LoVo (cell line): ENCODE data around the gene OR1F1.
"Not testable (repeated sequence)": the region's sequence is repeated elsewhere in the genome, so short reads cannot be mapped to it uniquely, and the experiment has no call there.

Source experiments
- DNase-seq: peaks from one replicate; pipeline ENCODE4 v3.0.0-alpha.2; 2016; ENCODE audit warnings: low spot score

OR1F1 gene

GRCh38 chr16:3198334-3199072, 10.5 kb downstream of the OR1F1 start:
- peak; percentile 34 for DNase-seq

DNA sequence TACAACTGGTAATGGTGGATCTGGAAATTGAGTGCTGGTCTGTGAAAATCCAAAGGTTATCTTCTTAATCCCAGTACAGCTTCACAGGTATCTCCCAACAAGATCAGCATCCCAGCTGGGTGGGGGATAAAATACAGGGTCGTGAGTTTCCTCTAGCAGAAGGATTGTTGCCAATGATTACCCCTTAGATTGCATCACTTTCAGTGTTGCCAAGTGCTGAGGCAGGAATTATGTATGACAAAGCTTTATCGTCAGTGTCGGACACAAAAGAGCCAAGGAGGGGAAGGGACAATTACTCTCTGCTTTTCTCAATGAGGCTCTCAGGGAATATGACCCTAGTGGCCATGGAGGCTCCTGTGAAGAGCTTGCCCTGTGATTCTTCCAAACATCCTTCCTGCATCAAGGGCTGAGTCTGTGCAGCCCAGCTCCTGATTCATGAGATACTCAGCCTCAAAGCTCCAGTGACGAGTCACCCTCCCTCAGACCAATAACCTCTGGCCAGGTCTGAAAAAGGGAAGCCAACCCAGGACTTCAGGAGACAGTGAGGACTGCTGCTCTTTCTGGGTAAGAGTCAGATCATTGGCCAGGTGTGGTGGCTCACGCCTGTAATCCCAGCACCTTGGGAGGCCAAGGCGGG, 15.0 kb downstream of the OR1F1 start:
- no peak for DNase-seq

- not testable (repeated sequence) for DNase-seq
Observed at GRCh38 chr16:3205939-3206338, 17.9 kb downstream of the OR1F1 start.

DNA sequence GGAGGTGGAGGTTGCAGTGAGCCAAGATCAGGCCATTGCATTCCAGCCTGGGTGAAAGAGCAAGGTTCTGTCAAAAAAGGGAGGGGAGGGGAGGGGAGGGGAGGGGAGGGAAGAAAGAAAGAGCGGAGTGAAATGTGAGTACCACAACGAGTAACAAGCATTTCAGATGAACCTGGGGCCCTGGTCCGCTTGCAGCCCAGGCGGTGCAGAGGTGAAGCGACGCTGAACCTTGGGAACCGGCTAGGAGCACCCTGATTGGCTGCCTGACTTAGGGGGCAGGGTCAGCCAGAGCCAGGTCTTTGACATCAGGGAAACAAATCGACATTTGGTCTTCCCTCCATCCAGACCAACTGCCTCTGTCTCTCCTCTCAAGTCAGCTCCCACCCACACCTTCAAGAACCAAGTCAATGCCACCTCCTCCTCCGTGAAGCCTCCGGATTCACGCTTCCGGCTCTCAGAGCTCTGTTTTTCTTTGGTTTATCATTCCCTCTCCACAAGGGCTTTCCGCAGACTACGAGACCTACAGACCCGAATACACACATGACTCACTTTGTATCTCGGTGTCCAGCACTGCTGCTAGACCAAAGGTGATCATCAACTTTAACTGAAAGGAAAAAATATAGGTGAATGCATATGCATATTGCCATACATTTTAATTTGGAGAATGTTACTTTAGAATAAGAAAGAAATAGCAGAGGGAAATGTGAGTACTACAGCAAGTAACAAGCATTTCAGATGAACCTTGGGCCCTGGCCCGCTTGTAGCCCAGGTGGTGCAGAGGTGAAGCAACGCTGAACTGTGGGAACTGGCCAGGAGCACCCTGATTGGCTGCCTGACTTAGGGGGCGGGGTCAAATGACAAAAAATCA, 19.3 kb downstream of the OR1F1 start:
- DNase-seq = no peak

GRCh38 chr16:3212006-3212405, 24.0 kb downstream of the OR1F1 start:
- no peak for DNase-seq

- DNase-seq = no peak
Observed at GRCh38 chr16:3212567-3212966, 24.6 kb downstream of the OR1F1 start.

DNA sequence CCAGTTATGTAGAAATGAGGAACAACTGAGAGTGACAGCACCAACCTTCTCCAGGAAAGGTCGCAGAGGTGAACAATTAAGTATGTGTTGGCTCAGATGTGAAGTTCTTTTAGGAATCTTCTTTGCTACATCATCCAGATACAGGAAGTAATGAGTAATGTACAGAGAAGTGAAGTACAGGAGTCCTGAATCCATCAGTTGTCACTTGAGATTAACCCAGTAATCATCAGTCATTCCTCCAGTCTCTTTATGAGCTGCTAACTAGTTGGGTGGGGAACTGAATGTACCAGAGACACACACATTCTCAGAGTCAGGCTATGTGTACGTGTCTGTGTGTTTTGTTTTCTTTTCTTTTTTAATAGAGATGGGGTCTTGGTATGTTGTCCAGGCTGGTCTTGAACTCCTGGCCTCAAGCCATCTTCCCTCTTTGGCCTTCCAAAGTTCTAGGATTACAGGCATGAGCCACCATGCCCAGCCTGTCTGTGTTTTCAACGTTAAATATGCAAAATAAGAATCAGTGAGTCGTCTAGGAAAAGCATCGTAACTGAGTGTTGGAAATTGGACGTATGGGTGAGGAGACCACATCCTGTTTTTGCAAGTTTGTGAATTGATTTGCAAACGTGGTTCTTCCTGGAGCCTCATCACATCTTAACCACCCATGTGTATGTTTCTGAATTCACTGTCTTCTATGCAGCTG, 27.0 kb downstream of the OR1F1 start:
- no peak for DNase-seq

DNA sequence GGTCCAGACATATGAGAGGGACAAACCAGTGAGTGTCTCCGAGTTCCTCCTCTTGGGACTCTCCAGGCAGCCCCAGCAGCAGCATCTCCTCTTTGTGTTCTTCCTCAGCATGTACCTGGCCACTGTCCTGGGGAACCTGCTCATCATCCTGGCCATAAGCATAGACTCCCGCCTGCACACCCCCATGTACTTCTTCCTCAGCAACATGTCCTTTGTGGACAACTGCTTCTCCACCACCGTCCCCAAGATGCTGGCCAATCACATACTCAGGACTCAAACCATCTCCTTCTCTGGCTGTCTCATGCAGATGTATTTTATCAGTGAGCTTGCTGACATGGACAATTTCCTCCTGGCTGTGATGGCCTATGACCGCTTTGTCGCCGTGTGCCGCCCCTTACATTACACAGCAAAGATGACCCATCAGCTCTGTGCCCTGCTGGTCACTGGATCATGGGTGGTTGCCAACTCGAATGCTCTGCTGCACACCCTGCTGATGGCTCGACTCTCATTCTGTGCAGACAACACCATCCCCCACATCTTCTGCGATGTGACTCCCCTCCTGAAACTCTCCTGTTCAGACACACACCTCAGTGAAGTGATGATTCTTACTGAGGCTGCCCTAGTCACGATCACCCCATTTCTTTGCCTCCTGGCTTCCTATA, 27.7 kb downstream of the OR1F1 start:
- DNase-seq = no peak

- DNase-seq = no peak
Observed at GRCh38 chr16:3216263-3216640, 28.2 kb downstream of the OR1F1 start.

DNA sequence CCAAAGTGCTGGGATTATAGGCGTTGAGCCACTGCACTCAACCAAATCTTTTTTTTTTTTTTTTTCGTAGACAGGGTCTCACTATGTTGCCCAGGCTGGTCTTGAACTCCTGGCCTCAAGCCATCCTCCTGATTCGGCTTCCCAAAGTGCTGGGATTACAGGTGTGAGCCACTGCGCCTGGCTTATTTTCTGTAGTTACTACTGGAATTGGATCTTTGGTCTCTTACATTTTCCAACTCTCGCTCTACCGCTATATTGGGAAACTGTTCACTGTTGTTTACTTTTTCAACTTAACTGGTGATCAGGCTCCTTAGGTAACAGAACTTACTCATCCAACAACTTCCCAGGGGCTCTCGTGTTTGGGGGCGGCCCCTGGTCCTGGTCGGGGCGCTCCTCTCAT, 32.8 kb downstream of the OR1F1 start:
- DNase-seq = no peak

DNA sequence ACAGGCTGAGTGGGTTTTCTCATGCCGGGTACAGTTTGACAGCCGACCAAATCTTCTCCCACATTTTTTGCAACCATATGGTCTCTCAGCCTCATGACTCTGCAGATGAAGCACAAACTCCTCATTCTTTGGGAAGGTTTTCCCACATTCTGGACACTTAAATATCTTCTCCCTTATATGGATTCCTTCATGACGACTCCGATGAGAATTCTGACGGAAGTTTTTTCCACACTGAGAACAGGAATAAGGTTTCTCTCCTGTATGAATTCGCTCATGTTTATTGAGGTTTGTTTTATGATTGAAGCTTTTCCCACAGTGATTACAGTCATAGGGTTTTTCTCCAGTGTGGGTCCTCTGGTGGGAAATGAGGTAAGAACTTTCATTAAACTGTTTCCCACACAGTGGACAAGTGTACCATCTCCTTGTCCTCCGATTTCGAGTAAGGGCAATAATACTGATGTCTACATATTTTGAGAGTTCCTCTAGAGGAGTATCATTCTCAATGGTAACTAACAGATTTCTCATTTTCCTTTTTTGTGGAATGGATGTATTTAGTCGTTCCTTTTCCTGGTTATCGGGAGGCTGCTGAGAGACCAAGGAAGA, 36.0 kb downstream of the OR1F1 start:
- DNase-seq = no peak

- DNase-seq = no peak
Observed at GRCh38 chr16:3234543-3234856, 46.5 kb downstream of the OR1F1 start.

GRCh38 chr16:3234857-3235561, 47.0 kb downstream of the OR1F1 start, which contains the start of gene ZNF200:
TSS of gene ZNF200 (minus strand) at chr16:3235158. CDS start at chr16:3233755, 1,403 bp downstream.
- peak; percentile 94 for DNase-seq

DNA sequence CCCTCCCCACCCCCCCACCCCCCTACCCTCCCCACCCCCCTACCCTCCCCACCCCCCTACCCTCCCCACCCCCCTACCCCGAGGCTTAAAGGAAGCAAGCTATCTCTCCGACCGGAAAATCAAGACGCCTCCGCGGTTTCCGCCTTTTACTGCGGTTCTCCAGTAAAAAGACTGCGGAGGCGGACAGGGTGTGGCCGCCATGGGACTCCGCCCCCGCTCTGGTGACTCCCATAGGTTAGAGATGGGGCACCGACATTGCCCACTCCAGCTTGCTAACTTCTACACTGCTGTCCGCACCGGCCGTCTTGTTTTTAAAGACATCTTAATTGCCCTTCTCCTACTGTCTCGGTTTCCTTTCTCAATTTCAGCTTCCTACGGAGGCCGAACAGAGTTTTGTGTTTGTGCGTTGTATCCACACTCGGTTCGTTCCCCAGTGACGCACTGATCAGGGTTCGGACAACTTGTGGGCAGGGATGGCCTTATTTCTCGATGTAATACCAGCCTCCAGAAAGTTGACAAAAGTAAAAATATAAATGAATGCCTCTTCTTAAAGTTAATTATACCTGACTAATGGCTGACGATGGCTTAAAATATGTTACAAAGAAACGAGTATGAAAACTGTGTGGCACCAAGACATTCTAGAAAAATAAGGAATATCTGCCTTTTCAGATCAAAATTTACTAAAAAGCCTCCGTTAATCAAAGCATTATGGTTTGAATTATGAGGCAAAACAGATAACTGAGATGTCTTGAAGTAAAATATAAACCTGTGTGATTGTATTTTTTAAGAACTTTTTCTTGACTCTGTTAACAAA, 48.1 kb downstream of the OR1F1 start:
- DNase-seq = peak; percentile 38

DNA sequence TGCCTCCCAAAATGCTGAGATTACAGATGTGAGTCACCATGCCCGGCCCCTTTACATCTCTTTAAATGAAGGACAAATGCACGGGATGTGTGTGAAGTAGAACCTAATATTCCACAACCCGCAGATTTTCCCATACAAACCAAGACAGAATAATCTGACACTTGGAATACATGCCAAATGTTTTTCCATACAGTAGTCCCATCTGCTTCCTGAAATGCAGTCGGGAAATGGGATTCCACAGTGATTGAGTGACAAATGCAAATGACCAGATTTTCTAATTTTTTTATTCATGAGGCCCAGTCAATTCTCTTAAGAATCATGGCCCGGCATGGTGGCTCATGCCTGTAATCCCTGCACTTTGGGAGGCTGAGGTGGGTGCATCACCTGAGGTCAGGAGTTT, 53.8 kb downstream of the OR1F1 start:
- no peak for DNase-seq

GRCh38 chr16:3242709-3243108, 54.7 kb downstream of the OR1F1 start:
- no peak for DNase-seq

DNA sequence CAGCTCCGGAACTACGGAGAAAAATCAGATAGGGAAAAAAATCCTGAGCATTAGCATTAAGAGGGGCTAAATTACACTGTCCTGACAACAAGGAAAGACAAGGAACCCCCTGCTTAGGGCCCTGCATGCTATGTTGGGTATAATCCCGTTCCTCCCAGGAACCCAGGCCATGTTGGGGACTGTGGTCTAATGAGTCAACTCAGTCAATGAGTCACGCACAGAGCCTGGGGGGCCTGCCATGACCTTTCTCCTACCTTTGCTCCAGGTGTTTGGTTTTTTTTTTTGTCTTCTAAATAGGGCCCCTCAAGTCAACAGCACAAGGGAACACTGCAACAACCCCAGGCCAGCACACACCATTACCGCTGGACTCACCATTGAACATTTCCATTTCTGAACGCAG, 55.9 kb downstream of the OR1F1 start:
- DNase-seq = no peak

- DNase-seq = no peak
Observed at GRCh38 chr16:3246002-3246401, 58.0 kb downstream of the OR1F1 start.

- DNase-seq = no peak
Observed at GRCh38 chr16:3246876-3247275, 58.9 kb downstream of the OR1F1 start.

DNA sequence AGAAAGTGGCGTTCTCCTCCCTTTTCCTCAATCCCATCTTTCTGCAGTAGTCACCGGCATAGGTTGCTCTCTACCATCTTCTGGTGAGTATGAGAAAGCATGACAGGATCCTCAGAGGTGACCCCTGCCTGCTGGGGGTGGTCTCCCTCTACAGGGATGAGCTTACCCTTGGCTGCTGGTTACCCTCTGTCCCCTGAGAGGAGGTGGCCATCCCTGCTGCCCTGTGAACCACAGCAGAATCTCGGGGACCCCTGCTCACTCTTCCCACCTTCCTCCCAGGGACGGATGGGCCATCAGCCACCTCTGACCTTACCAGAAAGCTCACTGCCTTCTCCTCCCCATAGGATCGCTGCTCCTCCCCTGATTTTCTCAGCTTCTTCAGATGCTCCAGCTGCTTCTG, 60.6 kb downstream of the OR1F1 start:
- no peak for DNase-seq
